Epithelial cell of proximal tubule (primary cell): ENCODE measurements around the gene RBM46. TPM values are rescaled to one million over a fixed set of nuclear protein-coding genes. Genes with fewer than 3 reads are reported as not detected.

Source experiments
- DNase-seq: peaks from one replicate; pipeline ENCODE4 v3.0.0-alpha.2; 2011; ENCODE audit warnings: low read depth
- H3K4me3 ChIP-seq: 2 replicates; pipeline ENCODE4 v1.5.1; 2011; ENCODE audit warnings: low read depth, mild to moderate bottlenecking, low read length
- total RNA-seq: library from RNA; depleted of rRNA; stranded (reverse); fragments of >200 nt; gene quantifications from 2 replicates; pipeline ENCODE4 v1.2.3, GENCODE V29; 2015
- TF ChIP-seq, protein P1 (sequence below): conservative IDR thresholded peaks from 2 replicates; pipeline ENCODE4 v1.5.1; 2012; ENCODE audit warnings: low read depth, mild to moderate bottlenecking, low read length

RBM46 gene, protein sequence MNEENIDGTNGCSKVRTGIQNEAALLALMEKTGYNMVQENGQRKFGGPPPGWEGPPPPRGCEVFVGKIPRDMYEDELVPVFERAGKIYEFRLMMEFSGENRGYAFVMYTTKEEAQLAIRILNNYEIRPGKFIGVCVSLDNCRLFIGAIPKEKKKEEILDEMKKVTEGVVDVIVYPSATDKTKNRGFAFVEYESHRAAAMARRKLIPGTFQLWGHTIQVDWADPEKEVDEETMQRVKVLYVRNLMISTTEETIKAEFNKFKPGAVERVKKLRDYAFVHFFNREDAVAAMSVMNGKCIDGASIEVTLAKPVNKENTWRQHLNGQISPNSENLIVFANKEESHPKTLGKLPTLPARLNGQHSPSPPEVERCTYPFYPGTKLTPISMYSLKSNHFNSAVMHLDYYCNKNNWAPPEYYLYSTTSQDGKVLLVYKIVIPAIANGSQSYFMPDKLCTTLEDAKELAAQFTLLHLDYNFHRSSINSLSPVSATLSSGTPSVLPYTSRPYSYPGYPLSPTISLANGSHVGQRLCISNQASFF
- total RNA-seq: 0.40 and 0.43 TPM in 2 replicates

DNA sequence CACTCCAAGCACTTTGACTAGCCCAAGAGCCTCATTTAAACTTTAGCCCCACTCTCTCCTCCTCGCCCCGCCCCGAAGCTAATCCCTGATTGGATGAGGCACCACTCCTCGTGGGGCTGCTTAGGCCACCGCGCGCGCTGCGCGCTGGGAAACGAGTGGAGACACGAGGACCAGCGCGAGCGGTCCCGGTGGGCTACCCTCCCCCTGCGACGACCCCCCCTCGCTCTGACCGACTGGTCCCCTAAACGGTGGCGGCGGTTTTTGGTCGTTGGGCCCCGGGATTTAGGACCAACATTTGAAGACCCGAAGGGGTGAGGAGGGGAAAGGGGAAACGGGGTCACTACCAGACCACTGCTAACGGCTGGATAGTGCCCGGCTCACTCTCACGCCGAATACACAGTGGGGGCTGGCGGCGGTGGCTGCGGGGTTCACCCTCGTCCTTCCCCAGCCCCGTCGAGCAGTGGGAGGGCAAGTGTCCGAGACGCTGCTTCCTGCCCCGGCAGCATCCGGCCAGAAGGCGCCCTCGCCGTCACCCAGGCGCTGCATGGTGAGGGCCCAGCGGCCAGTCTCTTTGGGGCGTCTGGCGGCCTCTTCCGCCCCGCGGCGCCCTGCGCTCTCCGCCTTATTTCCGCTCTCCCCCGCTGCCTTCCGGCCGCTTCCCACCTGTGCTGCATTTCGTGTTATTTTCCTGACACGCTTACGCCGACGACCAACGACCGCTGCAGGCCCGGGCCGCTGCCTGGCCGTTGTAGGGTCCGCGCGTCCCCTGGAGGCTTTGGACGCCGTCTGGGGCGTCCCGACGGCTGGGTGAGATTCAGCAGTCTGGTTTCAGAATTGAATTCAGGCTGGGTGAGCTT lies at the start of gene RBM46:
TSS of gene RBM46 (plus strand) at position 147 of the 857 bp plus-strand sequence. CDS start 15,481 bp downstream, outside the sequence.
- no peak within 1 kb of the TSS for H3K4me3 ChIP-seq
- TF ChIP-seq, protein P1, sequence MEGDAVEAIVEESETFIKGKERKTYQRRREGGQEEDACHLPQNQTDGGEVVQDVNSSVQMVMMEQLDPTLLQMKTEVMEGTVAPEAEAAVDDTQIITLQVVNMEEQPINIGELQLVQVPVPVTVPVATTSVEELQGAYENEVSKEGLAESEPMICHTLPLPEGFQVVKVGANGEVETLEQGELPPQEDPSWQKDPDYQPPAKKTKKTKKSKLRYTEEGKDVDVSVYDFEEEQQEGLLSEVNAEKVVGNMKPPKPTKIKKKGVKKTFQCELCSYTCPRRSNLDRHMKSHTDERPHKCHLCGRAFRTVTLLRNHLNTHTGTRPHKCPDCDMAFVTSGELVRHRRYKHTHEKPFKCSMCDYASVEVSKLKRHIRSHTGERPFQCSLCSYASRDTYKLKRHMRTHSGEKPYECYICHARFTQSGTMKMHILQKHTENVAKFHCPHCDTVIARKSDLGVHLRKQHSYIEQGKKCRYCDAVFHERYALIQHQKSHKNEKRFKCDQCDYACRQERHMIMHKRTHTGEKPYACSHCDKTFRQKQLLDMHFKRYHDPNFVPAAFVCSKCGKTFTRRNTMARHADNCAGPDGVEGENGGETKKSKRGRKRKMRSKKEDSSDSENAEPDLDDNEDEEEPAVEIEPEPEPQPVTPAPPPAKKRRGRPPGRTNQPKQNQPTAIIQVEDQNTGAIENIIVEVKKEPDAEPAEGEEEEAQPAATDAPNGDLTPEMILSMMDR: no peak
- no peak for DNase-seq

DNA sequence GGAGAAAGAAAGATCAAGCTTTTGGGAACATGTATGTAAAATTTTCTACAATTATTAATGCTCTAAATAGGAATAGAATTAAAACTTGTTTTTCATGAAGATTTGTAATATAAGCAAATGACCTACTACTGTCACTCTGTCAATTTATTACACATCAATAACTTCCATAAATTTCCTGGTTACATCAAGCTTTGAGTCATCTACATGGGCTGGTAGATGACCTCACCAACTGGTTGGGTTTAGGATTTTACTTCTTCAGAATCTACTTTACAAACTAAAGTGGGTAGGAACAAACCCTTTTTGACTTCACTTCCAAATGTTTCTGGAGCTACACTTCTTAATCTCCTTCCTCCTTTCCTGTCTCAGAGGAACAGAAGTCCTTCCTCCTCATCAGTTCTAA lies 49.3 kb upstream of the RBM46 start:
- TF ChIP-seq, protein P1: no peak
- no peak overlapping the region for H3K4me3 ChIP-seq
- no peak for DNase-seq

DNA sequence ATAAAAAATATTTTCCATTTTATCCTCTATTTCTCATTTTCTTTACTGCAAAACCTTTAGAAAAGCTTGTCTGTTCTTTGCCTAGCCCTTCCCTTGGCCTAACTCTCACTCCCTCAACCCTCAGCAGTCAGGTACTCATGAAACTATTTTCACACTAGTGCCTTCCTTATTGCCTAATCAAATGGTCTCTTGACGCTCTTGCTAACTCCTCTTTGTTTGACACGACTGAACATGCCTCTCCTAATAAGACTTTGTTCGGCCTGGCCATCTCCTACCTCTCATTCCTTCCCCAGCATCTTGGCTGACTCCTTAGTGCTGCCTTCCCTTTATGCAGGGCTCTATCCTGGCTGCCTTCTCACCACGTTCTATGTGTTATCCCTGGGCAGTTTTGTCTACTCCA lies 48.4 kb upstream of the RBM46 start:
- no peak for DNase-seq
- TF ChIP-seq, protein P1: no peak
- no peak overlapping the region for H3K4me3 ChIP-seq

DNA sequence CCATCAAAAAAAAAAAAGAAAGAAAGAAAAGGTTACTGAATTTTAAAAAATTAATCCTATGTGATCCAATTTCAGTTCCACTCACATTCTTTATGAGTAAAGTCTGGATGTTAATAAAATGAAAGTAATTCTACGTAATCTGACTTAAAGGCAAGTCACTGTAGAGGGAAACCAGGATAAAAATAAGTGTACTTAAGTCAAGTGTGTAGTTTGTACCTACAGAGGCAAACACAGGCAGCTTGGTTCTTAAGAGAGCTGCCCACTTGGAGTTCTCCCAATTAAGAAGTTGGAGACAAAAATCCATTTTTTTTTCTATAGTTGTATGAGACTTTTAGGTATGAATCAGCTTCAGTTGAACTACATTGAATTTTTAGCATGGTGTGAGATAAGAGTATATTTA lies 44.3 kb upstream of the RBM46 start:
- no peak for DNase-seq
- H3K4me3 ChIP-seq: no peak overlapping the region
- TF ChIP-seq, protein P1: no peak

DNA sequence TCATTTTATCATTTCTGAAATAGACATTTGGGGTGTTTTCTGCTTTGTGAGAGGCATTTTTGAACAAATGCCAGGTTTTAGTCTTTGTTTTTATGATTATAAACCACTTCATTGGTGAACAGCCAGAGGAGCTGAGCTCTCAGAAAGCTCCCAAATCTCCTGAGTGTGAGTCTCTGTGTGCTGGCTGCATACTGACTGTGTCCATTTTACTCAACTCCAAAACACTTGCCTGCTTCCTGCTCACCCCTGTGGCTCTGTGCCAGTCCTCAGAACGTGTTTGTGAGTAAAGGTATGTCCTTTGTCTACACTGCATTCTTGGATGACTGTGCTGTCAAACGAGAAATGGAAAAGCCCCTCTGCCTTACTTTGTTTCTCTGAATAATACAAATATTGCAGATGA lies 42.6 kb upstream of the RBM46 start:
- TF ChIP-seq, protein P1: no peak
- DNase-seq: no peak
- H3K4me3 ChIP-seq: no peak overlapping the region

DNA sequence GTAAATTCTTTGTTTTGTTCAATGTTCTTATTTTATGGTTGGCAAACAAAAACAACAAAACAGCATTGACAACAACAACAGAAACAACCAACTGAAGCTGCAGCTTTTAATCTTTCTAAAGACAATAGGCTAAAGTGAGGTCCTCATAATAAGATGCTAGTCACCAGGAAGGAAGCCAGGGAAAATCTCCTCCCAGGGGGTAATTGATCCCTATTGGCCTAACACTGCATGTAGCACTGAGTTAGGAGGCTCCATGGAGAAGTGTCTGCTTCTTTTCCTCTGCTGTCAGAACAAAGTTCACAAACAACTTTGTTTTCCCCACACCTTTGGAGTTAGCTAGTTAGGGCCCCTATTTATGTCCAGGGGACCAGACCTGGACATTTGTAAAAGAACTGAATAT lies 42.0 kb upstream of the RBM46 start:
- H3K4me3 ChIP-seq: no peak overlapping the region
- TF ChIP-seq, protein P1: no peak
- DNase-seq: no peak
